GM18505 (cell line): ENCODE measurements around the gene MAP3K21.

Experiments used
- ATAC-seq: cut with Tn5 transposase; IDR thresholded peaks from one replicate; pipeline ENCODE4 v1.9.1; 2021; ENCODE audit not compliant: unreplicated experiment
- POLR2A ChIP-seq: IDR thresholded peaks from 4 replicates; pipeline ENCODE4 v1.6.1; 2011; ENCODE audit warnings: borderline replicate concordance; ENCODE audit not compliant: insufficient read depth, insufficient read length; ENCODE audit errors: extremely low read depth

The MAP3K21 gene

GRCh38 chr1:233333086-233333485, 5.6 kb downstream of the MAP3K21 start:
- no peak for TF ChIP-seq POLR2A
- no peak for ATAC-seq

GRCh38 chr1:233334092-233334491, 6.6 kb downstream of the MAP3K21 start:
- no peak for ATAC-seq
- TF ChIP-seq POLR2A: no peak

- no peak for TF ChIP-seq POLR2A
- no peak for ATAC-seq
These were observed 9.3 kb downstream of the MAP3K21 start for GRCh38 chr1:233336554-233337456.

- TF ChIP-seq POLR2A: no peak
These were observed 10.0 kb downstream of the MAP3K21 start for GRCh38 chr1:233337505-233337904.

GRCh38 chr1:233338102-233338501, 10.6 kb downstream of the MAP3K21 start:
- ATAC-seq: no peak

More at GRCh38 chr1:233337505-233337904, 10.0 kb downstream of the MAP3K21 start:
- no peak for ATAC-seq

GRCh38 chr1:233340031-233340555, 12.6 kb downstream of the MAP3K21 start:
- TF ChIP-seq POLR2A: no peak
- no peak for ATAC-seq

More at GRCh38 chr1:233338102-233338501, 10.6 kb downstream of the MAP3K21 start:
- TF ChIP-seq POLR2A: no peak

- ATAC-seq: no peak
These were observed 13.5 kb downstream of the MAP3K21 start for GRCh38 chr1:233340966-233341516.

GRCh38 chr1:233342086-233342485, 14.6 kb downstream of the MAP3K21 start:
- no peak for ATAC-seq
- TF ChIP-seq POLR2A: no peak

More at GRCh38 chr1:233340966-233341516, 13.5 kb downstream of the MAP3K21 start:
- TF ChIP-seq POLR2A: no peak

- ATAC-seq: no peak
- no peak for TF ChIP-seq POLR2A
These were observed 15.7 kb downstream of the MAP3K21 start for GRCh38 chr1:233343262-233343661.

- no peak for TF ChIP-seq POLR2A
- ATAC-seq: no peak
These were observed 19.8 kb downstream of the MAP3K21 start for GRCh38 chr1:233347338-233347737.

- TF ChIP-seq POLR2A: no peak
- ATAC-seq: no peak
These were observed 21.6 kb downstream of the MAP3K21 start for GRCh38 chr1:233349137-233349536.

GRCh38 chr1:233354983-233355382, 27.5 kb downstream of the MAP3K21 start:
- TF ChIP-seq POLR2A: no peak
- no peak for ATAC-seq

GRCh38 chr1:233355841-233356704, 28.5 kb downstream of the MAP3K21 start:
- TF ChIP-seq POLR2A: no peak
- peak; percentile 89 for ATAC-seq
